Myocyte (in vitro differentiated cells): Measurements from ENCODE around the gene NIT1. TPM values are rescaled to one million over a fixed set of nuclear protein-coding genes. Genes with fewer than 3 reads are reported as not detected.

Source experiments
- DNase-seq: peaks from one replicate; pipeline ENCODE4 v3.0.0-alpha.2; 2012; ENCODE audit warnings: low read depth
- total RNA-seq: library from RNA; depleted of rRNA; stranded (reverse); fragments of >200 nt; gene quantifications from 2 replicates; pipeline ENCODE4 v1.2.3, GENCODE V29; 2014

NIT1 gene
- total RNA-seq, 1 donor from 2014 or later = 23.6 TPM

- DNase-seq = no peak
Observed at GRCh38 chr1:161145832-161146231, 27.9 kb downstream of the NIT1 start.

- DNase-seq = no peak
Observed at GRCh38 chr1:161153176-161153575, 35.3 kb downstream of the NIT1 start.

- peak; percentile 91 for DNase-seq
Observed at GRCh38 chr1:161153682-161154337, 35.9 kb downstream of the NIT1 start, which contains the start of gene UFC1. UFC1 (plus strand) TSS chr1:161153978; CDS start chr1:161153998, 20 bp downstream.

GRCh38 chr1:161157867-161158266 lies 40.0 kb downstream of the NIT1 start:
- DNase-seq = no peak

GRCh38 chr1:161158316-161159010 lies 40.6 kb downstream of the NIT1 start:
- DNase-seq = no peak

DNA sequence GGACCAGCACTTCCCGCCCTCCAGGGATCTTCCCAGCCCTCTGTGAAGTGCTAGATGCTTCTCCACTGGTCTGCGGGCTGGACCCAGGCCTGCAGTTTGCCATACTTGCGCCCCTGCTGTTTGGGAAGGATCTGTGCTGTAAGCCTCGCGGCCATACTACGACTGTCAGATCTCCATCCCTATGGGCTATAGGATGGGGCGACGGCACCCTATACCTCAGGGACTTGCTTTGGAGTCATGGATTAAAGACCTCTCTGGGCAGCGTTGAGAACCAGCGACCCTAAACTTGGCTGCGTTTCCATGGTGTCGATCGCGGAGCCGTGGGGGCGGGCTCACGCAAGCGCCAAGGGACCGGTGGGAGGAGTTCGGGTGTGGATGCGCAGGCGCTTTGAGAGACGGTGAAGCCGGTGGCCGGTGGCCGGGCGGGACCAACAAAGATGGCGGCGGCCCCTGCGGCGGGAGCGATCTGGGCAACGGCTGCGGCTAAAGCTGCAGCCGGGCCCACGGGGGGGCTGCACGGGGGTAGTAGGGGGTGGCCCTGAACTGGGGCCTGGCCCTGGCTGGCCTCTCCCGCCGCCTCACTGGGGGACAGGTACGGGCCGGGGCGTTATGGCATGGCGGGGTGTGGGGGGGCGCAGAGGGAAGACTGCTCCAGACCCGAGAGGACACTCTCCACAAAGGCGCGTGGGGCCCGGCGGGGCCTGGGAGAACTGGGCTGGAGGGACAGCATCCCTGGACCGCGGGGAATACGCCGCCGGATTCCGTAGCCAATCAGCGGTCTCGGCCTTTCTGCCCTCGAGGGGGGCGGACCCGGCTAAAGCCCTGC lies 41.4 kb downstream of the NIT1 start, which contains the start of gene USP21:
TSS of gene USP21 (plus strand) at position 414 of the 826 bp plus-strand sequence. CDS start 1,141 bp downstream, outside the sequence.
- peak; percentile 93 for DNase-seq

DNA sequence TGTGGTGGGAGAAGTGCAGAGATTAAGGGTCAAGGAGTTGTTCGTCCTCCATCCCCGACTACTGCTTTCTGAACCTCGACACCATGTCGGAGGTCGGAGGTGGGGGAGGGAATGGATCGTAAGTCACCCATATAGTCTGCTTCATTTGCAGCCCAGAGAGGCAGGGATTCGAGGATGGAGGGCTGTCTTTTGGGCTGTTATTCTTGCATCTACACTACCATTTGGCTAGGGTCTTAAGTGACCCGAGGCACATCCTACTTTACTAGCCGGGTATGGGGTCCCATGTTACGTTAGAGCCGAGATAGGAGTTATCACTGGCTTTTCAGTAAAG lies 42.0 kb downstream of the NIT1 start:
- DNase-seq = no peak

- no peak for DNase-seq
Observed at GRCh38 chr1:161160671-161161145, 42.8 kb downstream of the NIT1 start.

DNA sequence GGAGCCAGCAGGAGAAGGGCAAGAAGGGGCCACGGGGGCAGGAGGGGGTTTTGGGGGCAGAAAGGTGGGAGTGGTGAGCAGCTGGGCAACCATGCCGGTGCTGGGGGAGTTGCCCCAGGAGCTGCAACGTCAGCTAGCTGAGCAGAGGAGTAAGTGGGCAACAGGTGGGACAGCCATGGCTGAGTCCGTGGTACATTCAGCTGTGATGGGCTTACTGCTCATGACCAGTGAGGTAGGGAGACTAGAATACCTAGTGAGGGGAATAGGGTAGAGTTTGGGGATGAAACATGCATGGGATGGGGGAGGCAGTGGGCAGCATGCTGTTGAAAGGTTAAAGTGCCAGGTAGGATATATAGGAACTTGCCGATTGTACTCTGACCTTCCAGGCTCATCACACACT lies 43.7 kb downstream of the NIT1 start:
- no peak for DNase-seq

DNA sequence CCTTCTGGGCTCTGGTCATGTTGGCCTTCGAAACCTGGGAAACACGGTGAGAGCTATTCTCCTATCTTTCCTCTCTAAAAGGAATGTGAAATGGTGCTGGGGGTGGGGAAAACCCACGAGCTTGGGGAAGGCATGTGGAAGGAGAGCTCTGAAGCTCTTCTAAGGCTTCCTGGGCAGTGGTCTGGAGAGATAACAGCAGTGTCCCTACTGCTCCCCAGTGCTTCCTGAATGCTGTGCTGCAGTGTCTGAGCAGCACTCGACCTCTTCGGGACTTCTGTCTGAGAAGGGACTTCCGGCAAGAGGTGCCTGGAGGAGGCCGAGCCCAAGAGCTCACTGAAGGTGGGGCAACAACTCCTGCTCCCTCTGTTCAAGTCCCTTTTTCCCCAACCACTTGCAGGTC lies 44.1 kb downstream of the NIT1 start:
- DNase-seq = no peak

DNA sequence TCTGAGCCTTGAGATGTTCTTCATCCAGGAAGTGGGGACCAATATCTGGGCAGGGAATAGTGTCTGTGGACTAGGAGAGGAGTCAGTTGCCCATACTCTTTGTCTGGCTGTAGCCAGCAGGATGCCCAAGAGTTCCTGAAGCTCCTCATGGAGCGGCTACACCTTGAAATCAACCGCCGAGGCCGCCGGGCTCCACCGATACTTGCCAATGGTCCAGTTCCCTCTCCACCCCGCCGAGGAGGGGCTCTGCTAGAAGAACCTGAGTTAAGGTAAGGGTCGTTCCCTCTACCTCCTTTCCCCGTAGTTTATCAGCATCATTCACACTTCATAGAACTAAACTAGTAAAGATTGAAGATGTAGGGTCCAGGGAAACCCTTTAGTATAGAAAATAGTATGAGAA lies 44.9 kb downstream of the NIT1 start:
- no peak for DNase-seq

- DNase-seq = no peak
Observed at GRCh38 chr1:161163793-161164192, 45.9 kb downstream of the NIT1 start.

- no peak for DNase-seq
Observed at GRCh38 chr1:161164901-161165610, 47.2 kb downstream of the NIT1 start.

GRCh38 chr1:161165742-161166668 lies 48.1 kb downstream of the NIT1 start, which contains the start of gene PPOX:
PPOX (plus strand) TSS chr1:161166426; CDS start chr1:161166848, 422 bp downstream.
- DNase-seq = peak; percentile 99

- no peak for DNase-seq
Observed at GRCh38 chr1:161166669-161167548, 49.0 kb downstream of the NIT1 start.

GRCh38 chr1:161168906-161169305 lies 51.0 kb downstream of the NIT1 start:
- no peak for DNase-seq
